Measurements from ENCODE around the gene ATIC. TPM values are rescaled to one million over a fixed set of nuclear protein-coding genes. Genes with fewer than 3 reads are reported as not detected.

ATIC gene
- total and polyA plus RNA-seq, 2 donors (not counting 1 experiment from before 2014, with no cell fraction given) = 40.3 to 92.7 TPM

DNA sequence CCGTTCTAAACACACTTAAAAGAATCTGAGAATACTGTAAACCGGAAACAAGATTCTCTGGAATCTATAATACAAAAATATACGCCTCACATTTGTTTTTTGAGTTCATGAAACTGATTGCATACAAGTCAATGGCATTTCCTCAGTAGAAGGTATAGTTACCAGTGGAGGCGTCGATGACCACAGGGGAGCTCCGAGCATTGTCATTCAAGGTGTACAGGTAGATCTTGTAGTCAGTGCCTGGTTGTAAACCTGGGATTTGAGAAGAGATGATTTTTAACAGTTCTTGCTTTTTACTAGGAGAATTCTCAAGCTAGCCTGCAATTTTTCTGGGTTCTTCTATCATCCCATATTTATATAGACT lies 63.6 kb downstream of the ATIC start:
- Histone ChIP-seq H3K4me2 (ENCODE audit: extremely low read depth, insufficient read depth, low read length) (no peak overlapping the region), H4K20me1 (ENCODE audit: control insufficient read depth, extremely low read depth, insufficient read depth, low read length) (no peaks in the 10 kb centered on the region), H3K36me3 (ENCODE audit: control insufficient read depth, insufficient read depth, low read length) (peaks cover 35% of the 10 kb centered on the region), H3K9me3 (ENCODE audit: control insufficient read depth, insufficient read depth, low read depth, low read length) (no peaks in the 10 kb centered on the region), H3K79me2 (ENCODE audit: control insufficient read depth, insufficient read depth, low read length) (peaks cover 11% of the 10 kb centered on the region), H2AFZ (ENCODE audit: low read length) (no peak overlapping the region), H3K4me1 (ENCODE audit: control insufficient read depth, extremely low read depth, insufficient read depth, low read length) (no peaks in the 10 kb centered on the region), H3K27ac (ENCODE audit: insufficient read depth, low read length) (no peak overlapping the region), H3K9ac (ENCODE audit: insufficient read depth, low read length) (no peak overlapping the region), H3K4me3 (replicated peaks in 1 of 4; ENCODE audit: control extremely low read depth in 1 of 4, insufficient read depth in 1 of 4, low read depth in 3 of 4, low read length in 4 of 4) (no peak overlapping the region), H3K27me3 (ENCODE audit: control insufficient read depth, insufficient read depth, low read length) (no peaks in the 10 kb centered on the region)
- DNase-seq (ENCODE audit: low read depth in 2 of 2) = no peak
- TF ChIP-seq, protein P1, sequence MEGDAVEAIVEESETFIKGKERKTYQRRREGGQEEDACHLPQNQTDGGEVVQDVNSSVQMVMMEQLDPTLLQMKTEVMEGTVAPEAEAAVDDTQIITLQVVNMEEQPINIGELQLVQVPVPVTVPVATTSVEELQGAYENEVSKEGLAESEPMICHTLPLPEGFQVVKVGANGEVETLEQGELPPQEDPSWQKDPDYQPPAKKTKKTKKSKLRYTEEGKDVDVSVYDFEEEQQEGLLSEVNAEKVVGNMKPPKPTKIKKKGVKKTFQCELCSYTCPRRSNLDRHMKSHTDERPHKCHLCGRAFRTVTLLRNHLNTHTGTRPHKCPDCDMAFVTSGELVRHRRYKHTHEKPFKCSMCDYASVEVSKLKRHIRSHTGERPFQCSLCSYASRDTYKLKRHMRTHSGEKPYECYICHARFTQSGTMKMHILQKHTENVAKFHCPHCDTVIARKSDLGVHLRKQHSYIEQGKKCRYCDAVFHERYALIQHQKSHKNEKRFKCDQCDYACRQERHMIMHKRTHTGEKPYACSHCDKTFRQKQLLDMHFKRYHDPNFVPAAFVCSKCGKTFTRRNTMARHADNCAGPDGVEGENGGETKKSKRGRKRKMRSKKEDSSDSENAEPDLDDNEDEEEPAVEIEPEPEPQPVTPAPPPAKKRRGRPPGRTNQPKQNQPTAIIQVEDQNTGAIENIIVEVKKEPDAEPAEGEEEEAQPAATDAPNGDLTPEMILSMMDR (conservative IDR thresholded peaks at IDR 0.05 in 1 of 2, IDR thresholded peaks at IDR 0.05 in 1 of 2; ENCODE audit: low read depth in 1 of 2, low read length in 2 of 2) = no peak

DNA sequence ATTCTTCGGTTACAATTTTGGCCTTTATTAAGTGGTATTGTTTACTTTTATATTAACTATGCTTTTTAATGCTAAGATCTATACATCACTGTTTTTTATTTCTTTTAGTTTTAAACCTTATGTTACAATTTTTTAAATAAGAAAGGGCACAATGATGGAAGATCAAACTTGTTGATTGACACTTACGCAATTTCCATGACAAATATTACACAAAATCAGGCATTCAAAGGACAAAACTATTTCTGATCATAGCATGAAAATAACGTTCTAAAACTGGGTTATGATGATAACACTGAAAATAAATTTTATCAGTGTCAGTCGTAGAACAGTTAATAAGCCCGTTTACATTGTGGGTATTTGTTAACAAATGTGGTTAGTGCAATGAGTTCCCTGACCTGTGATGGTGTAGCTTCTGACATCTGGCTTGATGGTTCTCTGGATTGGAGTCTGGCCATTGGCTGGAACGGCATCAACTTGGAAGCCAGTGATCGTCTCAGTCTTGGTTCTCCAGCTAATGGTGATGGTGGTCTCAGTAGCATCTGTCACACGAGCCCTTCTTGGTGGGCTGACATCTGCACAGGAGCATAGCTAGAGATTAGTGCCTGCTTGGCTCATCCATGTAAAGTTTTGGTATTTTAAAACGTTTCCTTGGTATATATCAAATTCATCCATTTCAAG lies 64.4 kb downstream of the ATIC start:
- H3K9me3 ChIP-seq (ENCODE audit: control insufficient read depth, insufficient read depth, low read depth, low read length) = no peaks in the 10 kb centered on the region
- no peak for TF ChIP-seq EZH2 (IDR thresholded peaks at IDR 0.05; ENCODE audit: low read length, missing control alignments)
- TF ChIP-seq, protein P1 (conservative IDR thresholded peaks at IDR 0.05 in 1 of 2, IDR thresholded peaks at IDR 0.05 in 1 of 2; ENCODE audit: low read depth in 1 of 2, low read length in 2 of 2) = no peak
- H3K4me3 ChIP-seq (replicated peaks in 1 of 4; ENCODE audit: control extremely low read depth in 1 of 4, insufficient read depth in 1 of 4, low read depth in 3 of 4, low read length in 4 of 4) = no peak overlapping the region
- peak overlapping the region; percentile 7 for H3K27ac ChIP-seq (ENCODE audit: insufficient read depth, low read length)
- H3K27me3 ChIP-seq (ENCODE audit: control insufficient read depth, insufficient read depth, low read length) = no peaks in the 10 kb centered on the region
- no peaks in the 10 kb centered on the region for H3K4me1 ChIP-seq (ENCODE audit: control insufficient read depth, extremely low read depth, insufficient read depth, low read length)
- H3K36me3 ChIP-seq (ENCODE audit: control insufficient read depth, insufficient read depth, low read length) = peaks cover 36% of the 10 kb centered on the region
- no peak overlapping the region for H2AFZ ChIP-seq (ENCODE audit: low read length)
- DNase-seq (ENCODE audit: low read depth in 2 of 2) = no peak
- H4K20me1 ChIP-seq (ENCODE audit: control insufficient read depth, extremely low read depth, insufficient read depth, low read length) = no peaks in the 10 kb centered on the region
- no peak overlapping the region for H3K9ac ChIP-seq (ENCODE audit: insufficient read depth, low read length)
- peaks cover 9% of the 10 kb centered on the region for H3K79me2 ChIP-seq (ENCODE audit: control insufficient read depth, insufficient read depth, low read length)
- H3K4me2 ChIP-seq (ENCODE audit: extremely low read depth, insufficient read depth, low read length) = no peak overlapping the region

DNA sequence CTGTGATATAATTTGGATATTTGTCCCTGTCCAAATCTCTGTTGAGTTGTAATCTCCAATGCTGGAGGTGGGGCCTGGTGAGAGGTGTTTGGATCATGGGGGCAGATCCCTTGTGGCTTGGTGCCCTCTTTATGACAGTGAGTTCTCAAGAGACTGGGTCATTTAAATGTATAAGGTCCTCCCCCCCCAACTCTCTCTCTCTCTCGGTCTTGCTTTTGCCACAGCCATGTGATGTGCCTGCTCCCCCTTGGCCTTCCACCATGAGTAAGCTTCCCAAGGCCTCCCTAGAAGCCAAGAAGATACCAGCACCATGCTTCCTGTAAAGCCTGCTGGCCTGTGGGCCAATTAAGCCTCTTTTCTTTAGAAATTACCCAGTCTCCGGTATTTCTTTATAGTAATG lies 65.4 kb downstream of the ATIC start:
- H3K27me3 ChIP-seq (ENCODE audit: control insufficient read depth, insufficient read depth, low read length) = no peaks in the 10 kb centered on the region
- no peak overlapping the region for H2AFZ ChIP-seq (ENCODE audit: low read length)
- H3K9ac ChIP-seq (ENCODE audit: insufficient read depth, low read length) = no peak overlapping the region
- TF ChIP-seq, protein P1 (conservative IDR thresholded peaks at IDR 0.05 in 1 of 2, IDR thresholded peaks at IDR 0.05 in 1 of 2; ENCODE audit: low read depth in 1 of 2, low read length in 2 of 2) = no peak
- no peak for TF ChIP-seq EZH2 (IDR thresholded peaks at IDR 0.05; ENCODE audit: low read length, missing control alignments)
- no peaks in the 10 kb centered on the region for H3K4me1 ChIP-seq (ENCODE audit: control insufficient read depth, extremely low read depth, insufficient read depth, low read length)
- peaks cover 35% of the 10 kb centered on the region for H3K36me3 ChIP-seq (ENCODE audit: control insufficient read depth, insufficient read depth, low read length)
- H3K4me2 ChIP-seq (ENCODE audit: extremely low read depth, insufficient read depth, low read length) = no peak overlapping the region
- H3K79me2 ChIP-seq (ENCODE audit: control insufficient read depth, insufficient read depth, low read length) = peaks cover 5% of the 10 kb centered on the region
- no peak overlapping the region for H3K4me3 ChIP-seq (replicated peaks in 1 of 4; ENCODE audit: control extremely low read depth in 1 of 4, insufficient read depth in 1 of 4, low read depth in 3 of 4, low read length in 4 of 4)
- no peaks in the 10 kb centered on the region for H3K9me3 ChIP-seq (ENCODE audit: control insufficient read depth, insufficient read depth, low read depth, low read length)
- no peak overlapping the region for H3K27ac ChIP-seq (ENCODE audit: insufficient read depth, low read length)
- no peaks in the 10 kb centered on the region for H4K20me1 ChIP-seq (ENCODE audit: control insufficient read depth, extremely low read depth, insufficient read depth, low read length)
- peak in 1 of 2 donors; percentile 68 for DNase-seq (ENCODE audit: low read depth in 2 of 2)
